Mucosa of gallbladder (tissue), 1 donor: ENCODE measurements around the gene SH3GL2. TPM values are rescaled to one million over a fixed set of nuclear protein-coding genes. Genes with fewer than 3 reads are reported as not detected.

ENCODE experiments used
- DNase-seq: peaks from one replicate; pipeline ENCODE4 v3.0.0-alpha.2; 2020; ENCODE audit warnings: low spot score
- total RNA-seq: library from RNA; stranded (reverse); gene quantifications from one replicate; pipeline ENCODE4 v1.2.1, GENCODE V29; 2021
- donor health status: DM: no; HTN: no; CAD: no.

Gene SH3GL2
- total RNA-seq, 1 donor from 2014 or later, result 0.17 TPM

GRCh38 chr9:17810728-17811571 lies 232.1 kb downstream of the SH3GL2 start:
- peak; percentile 54 for DNase-seq

- DNase-seq, result no peak
Measured at GRCh38 chr9:17813798-17814197, 234.9 kb downstream of the SH3GL2 start.

- DNase-seq, result no peak
Measured at GRCh38 chr9:17816431-17817027, 237.7 kb downstream of the SH3GL2 start.

GRCh38 chr9:17824191-17824590 lies 245.3 kb downstream of the SH3GL2 start:
- DNase-seq, result no peak

GRCh38 chr9:17824616-17825264 lies 245.9 kb downstream of the SH3GL2 start:
- DNase-seq, result no peak

- no peak for DNase-seq
Measured at GRCh38 chr9:17825265-17825659, 246.4 kb downstream of the SH3GL2 start.

GRCh38 chr9:17829064-17829463 lies 250.2 kb downstream of the SH3GL2 start:
- DNase-seq, result no peak

- DNase-seq, result no peak
Measured at GRCh38 chr9:17829812-17830385, 251.0 kb downstream of the SH3GL2 start.

- DNase-seq, result no peak
Measured at GRCh38 chr9:17832812-17833211, 253.9 kb downstream of the SH3GL2 start.

GRCh38 chr9:17833846-17834245 lies 255.0 kb downstream of the SH3GL2 start:
- no peak for DNase-seq

GRCh38 chr9:17837965-17838364 lies 259.1 kb downstream of the SH3GL2 start:
- DNase-seq, result no peak

- DNase-seq, result no peak
Measured at GRCh38 chr9:17839776-17840175, 260.9 kb downstream of the SH3GL2 start.

- no peak for DNase-seq
Measured at GRCh38 chr9:17843236-17843635, 264.4 kb downstream of the SH3GL2 start.
